HG03103 (cell line): ENCODE results near the gene NPLOC4.
A peak's percentile ranks its signal among the peaks of the same experiment; 100 is the strongest.

ENCODE experiments used
- ATAC-seq: cut with Tn5 transposase; IDR thresholded peaks from one replicate; pipeline ENCODE4 v1.9.1; 2021; ENCODE audit warnings: low read depth; ENCODE audit not compliant: unreplicated experiment

The NPLOC4 gene

DNA sequence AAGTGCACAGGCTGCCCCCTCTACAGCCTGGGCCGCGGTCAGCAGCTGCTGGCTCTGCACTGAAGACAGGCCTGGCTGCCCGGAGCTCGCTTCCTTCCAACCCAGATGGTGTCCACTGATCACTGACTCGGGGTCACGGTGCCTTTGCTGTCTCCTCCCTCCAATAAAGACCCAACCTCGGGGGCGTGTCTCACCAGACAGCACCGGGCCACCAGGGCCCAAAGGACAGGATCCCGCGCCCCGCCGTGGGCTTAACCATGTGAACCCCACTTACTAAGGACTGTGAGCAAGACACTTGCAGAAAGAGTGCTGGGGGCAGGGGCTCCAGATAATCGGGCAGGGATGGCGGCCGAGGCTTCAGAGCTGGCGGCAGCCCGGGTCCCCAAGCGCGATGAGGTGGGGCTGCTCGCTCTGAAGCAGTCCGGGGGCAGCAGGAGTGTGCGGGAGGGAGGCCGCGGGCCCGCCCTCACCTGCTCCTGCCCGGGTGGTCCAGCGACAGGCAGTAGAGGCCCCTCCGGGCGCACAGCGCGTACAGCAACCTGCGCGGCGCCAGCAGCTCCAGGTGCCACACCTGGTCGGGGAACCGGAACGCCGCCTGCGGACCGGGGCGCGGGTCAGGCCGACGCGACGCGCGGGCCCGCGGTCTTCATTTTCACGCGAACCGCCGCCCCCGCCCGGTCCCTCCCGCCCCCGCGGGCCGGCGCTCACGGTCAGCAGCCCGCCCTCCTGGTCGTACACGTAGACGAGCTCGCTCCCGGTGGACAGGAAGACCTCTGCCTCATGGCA lies 85.3 kb downstream of the NPLOC4 start:
- peak; percentile 17 for ATAC-seq

DNA sequence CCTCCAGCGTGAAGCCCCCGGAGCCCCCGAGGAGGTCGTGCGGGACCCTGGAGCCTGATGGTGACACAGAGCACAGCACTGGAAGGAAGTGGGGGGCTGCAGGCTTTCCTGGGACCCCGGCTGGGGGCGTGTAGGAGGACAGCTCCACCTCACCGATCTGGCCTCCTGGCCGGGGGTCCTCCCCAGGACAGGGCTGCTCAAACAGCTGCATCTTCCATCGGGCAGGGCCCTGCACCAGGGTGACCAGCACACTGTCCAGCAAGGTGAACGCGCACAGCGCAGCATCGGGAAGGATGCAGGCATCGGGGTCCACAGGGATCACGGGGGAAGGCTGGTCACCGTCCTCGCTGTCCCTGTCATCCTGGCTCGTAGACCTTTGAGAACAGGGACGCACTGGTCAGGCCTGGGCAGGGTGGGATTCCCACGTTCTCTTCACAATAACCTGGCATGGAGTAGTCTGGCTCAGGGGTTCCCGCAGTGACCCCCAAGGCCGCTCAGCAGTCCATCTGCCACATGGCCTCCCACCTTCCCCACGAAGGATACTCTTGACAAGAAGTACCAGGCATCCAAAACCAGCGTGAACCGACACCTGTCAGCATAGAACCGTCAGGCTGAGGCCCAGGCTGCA lies 86.0 kb downstream of the NPLOC4 start:
- no peak for ATAC-seq

DNA sequence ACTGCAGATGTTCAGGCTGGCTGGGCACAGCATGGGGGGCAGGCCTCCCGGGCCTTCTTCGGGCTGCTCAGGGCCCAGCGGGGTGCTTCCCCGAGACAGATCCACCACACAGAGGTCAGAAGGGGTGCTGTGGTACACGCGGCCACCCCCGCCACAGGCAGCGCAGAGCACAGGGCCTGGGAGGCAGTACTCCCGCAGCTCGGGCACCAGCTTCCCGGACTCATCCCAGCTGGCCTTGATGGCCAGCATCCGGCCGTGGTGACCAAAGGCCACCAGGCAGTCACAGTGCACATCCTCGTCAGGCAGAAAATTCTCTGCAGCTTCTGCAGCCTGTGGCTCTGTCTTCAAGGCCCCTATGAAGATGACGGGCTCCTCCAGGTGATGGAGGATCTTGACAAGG lies 86.6 kb downstream of the NPLOC4 start:
- no peak for ATAC-seq

DNA sequence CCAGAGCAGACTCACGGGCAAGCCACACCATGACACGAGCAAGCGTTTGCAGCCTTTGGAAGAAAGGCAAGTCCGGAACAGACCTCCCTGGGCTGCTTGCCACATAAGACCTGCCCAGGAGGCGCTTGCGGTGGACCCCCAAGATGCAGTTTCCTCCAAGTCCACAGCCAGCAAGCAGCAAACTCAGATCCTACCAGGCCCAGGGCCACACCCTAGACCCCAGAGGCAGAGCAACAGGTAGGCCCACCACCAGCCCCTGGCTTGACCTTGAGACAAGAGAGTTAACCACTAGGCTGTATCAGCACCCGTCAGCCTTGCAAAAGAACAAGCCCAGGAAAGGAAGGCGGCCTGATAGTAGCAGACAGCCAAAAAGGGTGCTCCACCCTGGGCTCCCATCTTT lies 87.1 kb downstream of the NPLOC4 start:
- ATAC-seq = no peak

DNA sequence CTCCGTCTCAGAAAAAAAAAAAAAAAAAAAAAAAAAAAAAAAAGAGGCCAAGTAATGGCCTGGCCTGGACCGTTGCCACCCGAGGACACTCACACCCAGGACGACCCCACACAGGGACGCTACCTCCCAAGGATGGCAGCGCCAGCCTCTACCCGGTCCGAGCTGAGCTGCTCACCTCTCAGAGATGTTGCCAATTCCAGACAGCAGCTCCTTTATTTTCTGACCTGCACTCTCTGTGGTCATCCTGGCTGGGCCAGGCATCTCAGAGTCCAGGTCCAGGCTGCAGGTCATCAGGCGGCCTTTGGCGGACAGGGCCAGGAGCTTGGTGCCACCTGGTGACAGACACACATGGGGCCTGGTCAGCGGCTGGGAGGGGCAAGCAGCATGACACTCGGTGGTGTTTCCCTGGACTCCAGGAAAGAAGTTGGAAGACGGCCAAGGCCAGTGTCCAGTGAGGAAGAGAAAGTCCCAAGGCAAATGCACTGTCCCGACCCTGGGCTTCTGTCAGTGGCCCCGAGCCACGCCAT lies 87.8 kb downstream of the NPLOC4 start:
- no peak for ATAC-seq

DNA sequence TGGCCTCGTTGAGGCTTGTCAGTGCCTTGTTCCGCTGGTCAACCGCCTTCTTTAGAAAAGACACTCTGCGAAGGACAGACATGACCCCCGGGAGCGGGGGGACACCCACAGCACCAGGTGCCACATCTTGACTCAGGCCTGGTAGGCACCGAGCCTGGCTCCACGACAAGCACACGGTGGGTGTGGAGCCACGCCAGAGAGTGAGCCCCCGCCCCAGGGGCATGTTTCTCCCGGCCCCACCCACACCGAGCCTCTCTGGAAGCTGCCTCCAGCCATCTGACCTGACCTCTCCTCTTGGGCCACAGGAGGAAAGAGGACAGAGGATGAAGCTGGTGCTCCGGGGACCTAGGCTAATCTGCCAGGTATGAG lies 89.3 kb downstream of the NPLOC4 start:
- no peak for ATAC-seq

DNA sequence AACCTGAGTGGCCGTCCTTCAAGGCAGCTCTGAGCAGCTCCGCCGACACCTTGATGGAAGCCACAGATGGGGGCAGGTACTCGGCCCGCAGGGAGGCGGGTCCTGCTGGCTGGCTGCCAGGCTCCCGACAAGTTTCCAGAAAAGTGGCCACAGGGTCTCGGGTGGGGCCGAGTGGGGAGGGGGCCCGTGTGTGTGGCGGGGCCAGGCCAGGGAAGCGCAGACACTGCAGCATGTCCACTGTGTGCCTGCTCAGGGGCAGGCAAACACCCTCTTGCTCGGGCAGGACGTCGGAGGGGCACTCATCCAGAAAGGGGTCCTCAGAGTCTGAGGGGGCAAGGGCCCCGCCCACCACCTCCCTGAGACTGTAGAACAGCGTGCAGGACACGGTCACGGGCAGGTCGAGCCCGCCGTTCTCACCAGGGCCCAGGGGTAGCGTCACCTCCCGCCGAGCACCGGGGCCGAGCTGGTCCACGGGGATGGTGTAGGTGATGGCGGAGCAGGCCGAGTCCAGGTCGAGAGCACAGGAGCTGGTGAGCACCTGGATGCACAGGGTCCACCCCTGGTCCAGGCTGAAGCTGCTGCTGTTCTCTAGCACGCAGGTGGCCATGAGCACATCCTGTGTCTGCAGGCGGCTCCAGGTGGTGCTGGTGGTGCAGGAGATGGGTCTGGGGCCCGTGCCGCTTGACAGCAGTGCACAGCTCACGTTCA lies 89.9 kb downstream of the NPLOC4 start:
- no peak for ATAC-seq

DNA sequence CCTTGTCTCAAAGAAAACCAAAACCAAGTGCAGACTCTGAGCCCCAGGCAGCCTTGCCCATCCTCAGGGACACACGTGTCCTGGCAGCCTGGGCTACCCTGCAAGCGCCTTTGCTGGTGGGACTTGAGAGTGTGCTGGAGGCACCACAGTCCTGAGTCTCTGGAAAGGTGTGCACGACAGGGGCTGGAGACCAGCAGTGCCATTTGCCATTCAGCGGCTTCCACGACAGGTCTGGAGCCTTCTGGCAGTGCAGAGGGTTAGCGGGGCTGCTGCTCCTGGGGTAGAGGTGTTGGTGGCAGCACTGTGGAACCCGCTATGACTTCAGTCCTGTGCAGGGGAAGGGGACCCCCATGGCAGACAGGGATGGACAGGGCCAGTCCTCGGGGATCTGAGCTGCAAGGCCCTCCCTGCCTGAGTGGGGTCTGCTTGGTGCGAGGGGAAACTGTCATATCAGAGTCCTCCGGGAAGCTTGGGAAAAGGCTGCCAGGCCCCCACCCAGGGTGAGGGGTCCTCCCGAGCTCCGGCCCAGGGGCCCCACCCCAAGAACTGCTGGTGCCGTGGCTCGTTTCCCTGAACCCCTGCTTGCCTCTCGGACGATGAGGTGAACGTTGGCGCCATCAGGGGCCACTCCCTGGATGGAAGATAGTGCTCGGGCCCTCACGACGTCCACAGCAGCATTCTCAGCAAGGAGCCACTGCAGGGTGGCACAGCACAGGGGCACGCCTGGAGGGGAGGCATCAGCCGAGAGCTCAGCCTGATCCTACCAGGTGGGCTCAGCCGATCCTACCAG lies 91.6 kb downstream of the NPLOC4 start:
- ATAC-seq = no peak

DNA sequence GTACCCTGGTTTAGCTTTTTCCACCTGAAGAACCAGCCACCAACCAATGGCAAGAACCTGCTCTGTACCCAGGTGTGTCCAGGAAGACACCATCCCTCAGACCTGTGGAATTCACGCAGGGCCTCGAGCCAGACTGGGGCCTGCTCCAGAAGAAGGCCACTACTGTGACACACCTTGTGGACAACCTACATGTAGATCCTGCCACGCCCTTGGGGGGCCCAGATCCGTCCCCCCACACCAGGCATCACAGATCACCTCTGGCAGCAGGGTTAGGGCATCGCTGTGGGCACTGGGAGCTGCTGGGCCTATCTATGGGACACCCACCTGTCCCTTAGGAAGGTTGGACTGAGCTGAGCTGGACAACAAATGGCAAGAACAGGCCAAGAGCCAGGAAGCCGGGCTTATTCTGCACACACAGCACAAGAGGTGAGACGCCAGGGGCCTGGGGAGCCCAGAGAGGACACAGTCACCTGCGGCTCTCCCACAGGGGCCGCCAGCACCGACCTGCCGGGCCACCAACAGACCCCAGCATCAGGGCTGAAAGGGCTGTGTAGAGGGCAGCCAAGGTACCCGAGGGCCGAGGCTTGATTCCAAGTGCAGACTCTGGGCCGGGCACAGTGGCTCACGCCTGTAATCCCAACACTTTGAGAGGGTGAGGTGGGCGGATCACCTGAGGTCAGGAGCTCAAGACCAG lies 92.5 kb downstream of the NPLOC4 start:
- no peak for ATAC-seq

DNA sequence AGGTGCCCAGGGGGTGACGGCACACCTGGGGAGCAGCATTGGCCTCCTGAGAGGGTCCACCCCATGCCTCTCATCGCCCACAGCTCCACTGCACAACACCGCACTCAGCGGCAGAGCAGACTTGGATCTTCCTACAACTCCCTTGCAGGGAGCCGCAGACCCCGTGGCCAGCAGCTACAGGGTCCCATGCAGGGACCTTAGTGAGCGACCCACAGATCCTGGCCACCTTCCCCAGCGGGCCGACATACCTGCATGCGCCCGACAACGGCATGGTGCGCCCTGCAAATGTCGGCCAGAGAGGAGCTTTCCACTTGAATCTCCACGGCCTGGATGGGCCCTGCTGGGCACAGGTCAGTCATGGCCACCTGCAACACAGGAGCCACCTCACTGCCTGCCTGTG lies 93.2 kb downstream of the NPLOC4 start:
- ATAC-seq = no peak

DNA sequence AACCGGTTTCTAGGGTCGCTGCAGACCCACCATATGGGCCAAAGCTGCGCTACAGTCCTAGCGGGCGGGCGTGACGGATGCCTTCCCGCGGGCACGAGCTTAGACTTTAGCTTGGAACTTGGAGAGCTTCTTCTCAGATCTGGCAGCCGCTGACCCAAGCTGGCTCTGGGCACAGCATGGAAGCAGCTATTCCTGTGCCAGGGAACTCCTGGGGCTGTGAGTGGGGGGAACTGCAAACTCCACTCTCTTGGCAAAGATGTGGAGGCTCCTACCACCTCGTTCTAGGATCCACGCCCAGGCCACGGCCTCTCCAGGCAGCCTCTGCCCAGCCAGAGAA lies 93.6 kb downstream of the NPLOC4 start:
- no peak for ATAC-seq

DNA sequence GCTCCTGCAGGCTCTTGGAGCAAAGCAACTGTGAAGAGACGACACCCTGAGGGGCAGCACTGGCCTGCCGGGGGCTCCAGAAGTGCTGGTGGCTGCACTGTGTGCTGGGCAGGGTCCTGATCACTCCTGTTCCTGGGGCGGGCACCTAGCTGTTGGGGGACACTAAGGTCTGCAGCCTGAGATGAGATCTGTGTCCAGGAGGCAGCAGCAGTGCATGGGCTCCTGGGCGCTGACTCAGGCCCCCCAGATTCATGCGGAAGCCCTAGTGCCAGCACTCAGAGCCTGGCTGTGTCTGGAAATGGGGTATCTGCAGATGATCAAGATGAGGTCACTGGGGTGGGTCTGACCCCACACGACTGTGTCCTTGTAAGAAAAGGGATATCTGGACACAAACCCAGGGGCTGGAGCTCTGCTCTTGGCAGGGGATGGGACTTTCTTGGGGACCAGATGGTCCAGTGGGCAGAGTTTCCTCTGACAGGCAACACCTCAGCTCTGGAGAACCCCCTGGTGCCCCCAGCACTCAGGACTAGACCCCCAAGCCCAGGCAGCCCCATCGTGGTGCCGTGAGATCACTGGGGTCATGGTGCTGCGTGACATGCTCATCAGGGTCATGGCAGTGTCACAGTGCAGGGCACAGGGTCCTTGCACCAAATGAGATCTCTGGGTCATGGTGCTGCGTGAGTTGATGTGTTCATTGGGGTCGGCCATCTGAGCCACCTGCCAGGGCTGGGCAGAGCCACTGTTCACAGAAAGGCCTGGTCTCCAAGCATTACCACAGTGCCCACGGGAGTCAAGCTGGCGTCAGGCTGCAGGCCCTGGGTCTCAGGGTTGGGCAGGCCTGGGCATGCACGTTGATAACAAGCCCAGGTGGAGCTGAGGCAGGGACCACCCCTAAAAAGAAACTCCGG lies 94.2 kb downstream of the NPLOC4 start:
- ATAC-seq = no peak

DNA sequence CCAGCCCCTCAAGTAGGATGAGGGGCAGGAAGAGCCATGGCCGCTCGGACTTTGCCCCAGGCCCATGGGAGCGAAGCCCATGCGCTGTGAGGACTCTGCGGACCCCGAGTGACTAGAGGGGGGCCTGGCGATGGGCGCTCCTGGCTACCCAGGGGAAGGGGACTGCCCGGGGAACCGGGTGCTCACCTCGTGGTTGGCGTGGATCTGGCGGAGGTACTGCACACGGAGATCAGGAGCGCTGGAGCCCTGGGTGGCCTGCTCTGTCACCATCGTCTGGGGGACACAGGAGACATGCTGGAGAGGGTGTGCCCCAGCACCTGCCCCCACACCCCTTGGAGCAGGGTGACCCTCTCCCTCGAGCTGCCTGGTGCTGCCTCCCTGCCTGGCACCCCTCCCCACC lies 95.8 kb downstream of the NPLOC4 start:
- ATAC-seq = no peak

DNA sequence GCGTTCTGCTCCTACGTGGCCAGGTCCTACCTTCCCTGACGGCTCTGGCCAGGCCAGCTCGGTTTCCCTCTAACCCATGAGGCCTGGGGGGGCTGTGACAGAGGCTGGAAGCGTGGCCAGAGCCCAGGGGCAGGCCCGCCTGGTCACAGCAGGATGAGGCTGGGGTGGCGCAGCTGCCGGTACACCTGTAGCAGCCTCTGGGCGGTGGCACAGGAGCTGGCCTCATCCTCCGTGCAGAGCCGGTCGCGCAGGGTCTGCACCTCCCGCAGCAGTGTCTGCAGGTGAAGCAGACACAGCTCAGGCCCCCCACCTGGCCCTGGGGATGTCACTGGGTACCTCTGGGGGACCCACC lies 96.3 kb downstream of the NPLOC4 start:
- no peak for ATAC-seq

DNA sequence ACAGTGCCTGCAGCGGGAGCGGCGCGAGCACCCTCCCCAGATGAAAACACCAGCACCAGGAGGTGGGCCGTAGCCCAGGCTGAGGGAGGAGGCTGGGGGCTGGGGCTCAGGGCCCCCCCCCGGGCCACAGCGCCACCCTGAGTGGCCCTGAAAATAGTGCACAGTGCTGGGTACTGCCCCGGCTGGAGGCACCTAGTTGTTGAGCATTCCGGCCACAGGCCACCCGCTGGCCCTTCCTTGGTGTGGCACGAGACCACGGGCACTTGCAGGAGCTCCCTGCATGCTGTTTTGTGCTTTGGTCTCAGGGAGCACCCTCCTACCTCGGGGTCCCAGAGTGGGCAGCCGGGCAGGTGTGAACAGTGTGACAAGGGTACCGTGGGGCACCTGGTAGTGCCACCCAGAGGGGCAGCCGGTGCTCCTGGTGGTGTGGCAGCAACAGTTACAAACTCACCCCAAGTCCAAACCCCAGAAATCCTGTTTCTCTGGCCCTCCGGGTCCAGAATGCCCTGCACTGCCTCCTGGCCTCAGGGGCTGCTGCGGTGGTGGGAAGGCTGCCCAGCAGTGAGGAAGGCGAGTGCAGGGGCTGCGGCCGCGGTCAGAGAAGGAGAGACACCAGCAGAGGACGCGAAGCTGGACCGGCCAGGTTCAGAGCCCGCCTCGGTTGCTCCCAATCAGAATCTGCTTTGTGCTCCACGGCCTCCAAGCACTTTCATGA lies 96.8 kb downstream of the NPLOC4 start:
- no peak for ATAC-seq

DNA sequence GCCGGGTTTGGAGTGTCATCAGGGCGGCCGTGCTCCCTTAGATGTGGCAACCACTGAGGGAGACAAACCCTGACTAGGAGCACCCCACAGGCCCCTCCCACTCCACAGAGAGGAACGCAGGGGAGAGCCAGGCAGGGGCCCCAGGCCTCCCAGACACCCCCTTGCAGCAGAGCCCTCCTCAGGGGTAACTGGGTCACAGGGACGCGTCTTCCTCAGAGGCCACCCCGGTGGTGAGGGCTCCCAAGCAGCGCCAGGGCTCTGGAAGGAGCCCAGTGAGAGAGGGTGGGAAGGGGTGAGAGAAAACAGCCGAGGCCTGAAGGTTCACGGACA lies 97.4 kb downstream of the NPLOC4 start:
- ATAC-seq = no peak

DNA sequence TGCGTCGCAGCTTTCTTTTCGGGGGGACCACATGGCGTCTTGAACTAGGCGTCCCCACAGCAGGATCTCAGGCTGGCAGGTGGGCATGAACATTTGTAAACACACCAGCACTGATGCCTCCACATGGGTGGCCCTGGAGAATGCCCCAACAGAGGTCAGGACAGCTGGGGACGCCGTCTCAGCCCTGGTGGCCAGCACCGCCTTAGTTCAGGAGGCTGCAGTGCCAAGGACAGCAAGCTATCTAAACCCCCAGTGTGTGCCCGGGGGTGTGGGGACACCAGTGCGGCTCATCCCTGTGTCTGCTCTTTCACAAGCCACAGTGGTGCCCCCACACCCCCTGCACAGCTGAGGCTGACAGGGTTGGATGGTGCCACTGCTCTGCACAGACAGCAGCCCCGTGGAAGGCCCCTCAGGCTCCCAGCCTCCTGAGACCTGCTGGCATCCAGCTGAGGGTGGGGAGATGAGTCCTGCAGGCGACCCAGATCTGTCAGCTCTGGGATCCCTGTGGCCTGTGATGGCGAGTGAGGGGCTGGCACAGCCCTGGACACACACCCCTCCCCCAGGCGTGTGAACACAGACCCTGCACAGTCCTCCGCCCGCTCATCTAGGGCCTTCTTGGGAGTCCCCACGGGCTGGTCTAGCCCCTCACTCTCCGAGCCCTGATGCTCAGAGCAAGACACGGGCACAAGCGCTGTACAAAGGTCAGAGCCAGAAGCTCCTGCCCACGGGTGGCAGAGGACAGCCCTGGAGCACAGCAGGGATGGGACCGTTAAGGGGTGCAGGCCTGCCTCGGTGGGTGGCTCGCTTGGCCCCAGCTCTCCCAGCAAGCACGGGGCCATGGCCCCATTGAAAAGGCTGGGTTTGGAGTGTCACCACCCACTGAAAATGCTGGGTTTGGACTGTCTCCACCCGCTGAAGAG lies 98.0 kb downstream of the NPLOC4 start:
- no peak for ATAC-seq
